ENCODE data around the gene PAX5.

DNA sequence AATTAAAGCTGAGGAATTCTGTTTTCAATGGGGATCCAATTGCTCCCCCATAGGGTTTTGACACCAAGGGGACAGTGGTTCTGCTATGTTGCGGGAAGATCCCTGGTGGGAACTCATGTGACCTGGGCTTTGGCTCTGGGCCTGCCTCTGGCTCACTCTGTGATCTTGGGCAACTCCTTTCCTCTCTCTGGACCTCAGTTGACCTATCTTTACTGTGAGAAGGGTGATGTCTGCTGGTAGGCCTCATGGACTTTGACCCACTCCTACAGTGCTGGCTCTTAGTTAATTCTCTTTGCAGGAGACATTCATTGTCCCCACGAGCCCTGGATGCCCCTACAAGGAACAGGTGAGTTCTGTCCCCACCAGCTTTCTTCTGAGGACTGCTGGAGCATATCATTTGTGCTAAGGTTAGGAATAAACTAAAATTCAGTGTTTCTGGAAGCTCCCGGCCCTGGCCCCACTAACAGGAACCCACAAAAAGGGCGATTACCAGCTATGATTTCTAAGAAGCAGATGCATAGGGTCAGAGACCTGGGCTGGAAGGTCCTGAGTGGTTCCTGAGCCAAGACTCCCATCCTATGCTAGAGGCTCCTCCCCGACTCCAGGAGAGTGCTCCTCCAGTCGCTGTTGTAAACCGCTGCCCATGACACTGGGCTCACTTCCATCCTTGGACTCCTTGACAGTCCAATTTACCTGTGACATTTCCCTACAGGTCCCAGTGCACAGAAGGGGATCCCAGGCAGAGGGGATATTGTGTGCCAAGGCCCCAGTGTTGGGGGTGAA is 218.3 kb downstream of the PAX5 start:
- TF ChIP-seq TCF12 (IDR thresholded peaks at IDR 0.05; ENCODE audit: low read depth): no peak
- TF ChIP-seq, protein P1, sequence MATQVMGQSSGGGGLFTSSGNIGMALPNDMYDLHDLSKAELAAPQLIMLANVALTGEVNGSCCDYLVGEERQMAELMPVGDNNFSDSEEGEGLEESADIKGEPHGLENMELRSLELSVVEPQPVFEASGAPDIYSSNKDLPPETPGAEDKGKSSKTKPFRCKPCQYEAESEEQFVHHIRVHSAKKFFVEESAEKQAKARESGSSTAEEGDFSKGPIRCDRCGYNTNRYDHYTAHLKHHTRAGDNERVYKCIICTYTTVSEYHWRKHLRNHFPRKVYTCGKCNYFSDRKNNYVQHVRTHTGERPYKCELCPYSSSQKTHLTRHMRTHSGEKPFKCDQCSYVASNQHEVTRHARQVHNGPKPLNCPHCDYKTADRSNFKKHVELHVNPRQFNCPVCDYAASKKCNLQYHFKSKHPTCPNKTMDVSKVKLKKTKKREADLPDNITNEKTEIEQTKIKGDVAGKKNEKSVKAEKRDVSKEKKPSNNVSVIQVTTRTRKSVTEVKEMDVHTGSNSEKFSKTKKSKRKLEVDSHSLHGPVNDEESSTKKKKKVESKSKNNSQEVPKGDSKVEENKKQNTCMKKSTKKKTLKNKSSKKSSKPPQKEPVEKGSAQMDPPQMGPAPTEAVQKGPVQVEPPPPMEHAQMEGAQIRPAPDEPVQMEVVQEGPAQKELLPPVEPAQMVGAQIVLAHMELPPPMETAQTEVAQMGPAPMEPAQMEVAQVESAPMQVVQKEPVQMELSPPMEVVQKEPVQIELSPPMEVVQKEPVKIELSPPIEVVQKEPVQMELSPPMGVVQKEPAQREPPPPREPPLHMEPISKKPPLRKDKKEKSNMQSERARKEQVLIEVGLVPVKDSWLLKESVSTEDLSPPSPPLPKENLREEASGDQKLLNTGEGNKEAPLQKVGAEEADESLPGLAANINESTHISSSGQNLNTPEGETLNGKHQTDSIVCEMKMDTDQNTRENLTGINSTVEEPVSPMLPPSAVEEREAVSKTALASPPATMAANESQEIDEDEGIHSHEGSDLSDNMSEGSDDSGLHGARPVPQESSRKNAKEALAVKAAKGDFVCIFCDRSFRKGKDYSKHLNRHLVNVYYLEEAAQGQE (IDR thresholded peaks at IDR 0.05; ENCODE audit: low read depth): no peak
- no peak for TF ChIP-seq RAD21 (IDR thresholded peaks at IDR 0.05; ENCODE audit: low read depth)
- no peak for TF ChIP-seq TAF1 (IDR thresholded peaks at IDR 0.05; ENCODE audit: low read depth)
- no peak for TF ChIP-seq CEBPB (IDR thresholded peaks at IDR 0.05)
- TF ChIP-seq YY1 (IDR thresholded peaks at IDR 0.05; ENCODE audit: low read depth): no peak
- no peak for TF ChIP-seq CREB1 (IDR thresholded peaks at IDR 0.05; ENCODE audit: low read depth)
